DOHH2 (cell line): Measurements from ENCODE around the gene MAP4K5.

Source experiments
- H3F3A ChIP-seq: fragments of 200-600 bp; sonication (generic), shearing (Covaris generic); 2 replicates; pipeline ENCODE4 v1.6.0; 2016; ENCODE audit warnings: antibody characterized with exemption, mild to moderate bottlenecking; ENCODE audit not compliant: control insufficient read depth, insufficient read depth
- H3K27ac ChIP-seq: fragments of 200-600 bp; sonication (generic); 2 replicates; pipeline ENCODE4 v1.5.1; 2014; ENCODE audit warnings: low read depth, mild to moderate bottlenecking, low read length, moderate library complexity
- H3K27me3 ChIP-seq: fragments of 200-600 bp; sonication (generic); 2 replicates; pipeline ENCODE4 v1.6.1; 2014; ENCODE audit warnings: mild to moderate bottlenecking, low read length, mixed read lengths; ENCODE audit not compliant: control insufficient read depth
- H3K36me3 ChIP-seq: fragments of 200-600 bp; sonication (generic); 2 replicates; pipeline ENCODE4 v1.6.1; 2014; ENCODE audit warnings: mild to moderate bottlenecking, low read length, moderate library complexity, mixed read lengths; ENCODE audit not compliant: control insufficient read depth
- H3K4me1 ChIP-seq: fragments of 200-600 bp; sonication (generic); 2 replicates; pipeline ENCODE4 v1.6.1; 2014; ENCODE audit warnings: mild to moderate bottlenecking, low read length, mixed read lengths; ENCODE audit not compliant: control insufficient read depth
- H3K4me2 ChIP-seq: fragments of 200-600 bp; sonication (generic); 2 replicates; pipeline ENCODE4 v1.6.0; 2014; ENCODE audit warnings: mild to moderate bottlenecking, low read length, moderate library complexity
- H3K4me3 ChIP-seq: fragments of 200-600 bp; sonication (generic); 2 replicates; pipeline ENCODE4 v1.5.1; 2014; ENCODE audit warnings: mild to moderate bottlenecking, low read length, mixed read lengths
- H3K79me2 ChIP-seq: fragments of 200-600 bp; sonication (generic); 2 replicates; pipeline ENCODE4 v1.6.1; 2014; ENCODE audit warnings: mild to moderate bottlenecking, low read length, mixed read lengths; ENCODE audit not compliant: control insufficient read depth
- H3K9me2 ChIP-seq: fragments of 200-600 bp; sonication (generic); replicated peaks from 2 replicates; pipeline ENCODE4 v1.6.1; 2014; ENCODE audit warnings: mild to moderate bottlenecking, low read length, mixed read lengths; ENCODE audit not compliant: control insufficient read depth
- H3K9me3 ChIP-seq: fragments of 200-600 bp; sonication (generic); 2 replicates; pipeline ENCODE4 v1.6.1; 2014; ENCODE audit warnings: antibody characterized with exemption, low read length, mixed read lengths; ENCODE audit not compliant: control insufficient read depth, insufficient read depth
- H4K20me1 ChIP-seq: fragments of 200-600 bp; sonication (generic); 2 replicates; pipeline ENCODE4 v1.6.0; 2014; ENCODE audit warnings: low read depth, mild to moderate bottlenecking, antibody characterized with exemption, low read length, moderate library complexity; ENCODE audit not compliant: control insufficient read depth, insufficient read depth
- EZH2phosphoT487 ChIP-seq: fragments of 200-600 bp; sonication (generic); IDR thresholded peaks from 2 replicates; pipeline ENCODE4 v1.6.1; 2017; ENCODE audit warnings: borderline replicate concordance, mild to moderate bottlenecking, antibody characterized with exemption, low read length, moderate library complexity, mixed read lengths
- TF ChIP-seq, protein P1 (sequence below): fragments of 200-600 bp; sonication (generic); IDR thresholded peaks from one replicate; pipeline ENCODE4 v1.5.1; 2014; ENCODE audit warnings: antibody characterized with exemption, mild to moderate bottlenecking, low read depth, low read length; ENCODE audit not compliant: poor library complexity, severe bottlenecking

MAP4K5 gene

DNA sequence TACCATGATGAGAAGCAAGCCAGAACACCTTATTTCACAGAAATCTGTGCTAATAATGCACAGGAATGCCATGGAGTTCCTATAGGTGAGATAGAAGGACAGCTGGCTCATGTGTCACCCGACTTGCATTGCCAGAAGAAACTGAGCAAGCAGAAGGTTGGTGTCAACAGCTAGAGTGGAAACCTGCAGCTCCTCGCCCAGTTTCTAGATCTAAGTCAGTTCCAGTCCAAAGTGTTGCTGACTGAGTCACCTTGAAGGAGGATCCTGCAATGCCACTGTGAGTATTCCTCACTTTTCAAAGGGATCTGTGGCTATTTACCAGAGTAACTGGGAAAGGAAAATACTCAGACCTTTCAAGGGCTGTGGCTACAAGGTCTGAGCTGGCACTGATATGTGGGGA lies 152.8 kb downstream of the MAP4K5 start:
- H3K79me2 ChIP-seq, result no peaks in the 10 kb centered on the region
- no peaks in the 10 kb centered on the region for H3F3A ChIP-seq
- TF ChIP-seq EZH2phosphoT487, result no peak
- TF ChIP-seq, protein P1, sequence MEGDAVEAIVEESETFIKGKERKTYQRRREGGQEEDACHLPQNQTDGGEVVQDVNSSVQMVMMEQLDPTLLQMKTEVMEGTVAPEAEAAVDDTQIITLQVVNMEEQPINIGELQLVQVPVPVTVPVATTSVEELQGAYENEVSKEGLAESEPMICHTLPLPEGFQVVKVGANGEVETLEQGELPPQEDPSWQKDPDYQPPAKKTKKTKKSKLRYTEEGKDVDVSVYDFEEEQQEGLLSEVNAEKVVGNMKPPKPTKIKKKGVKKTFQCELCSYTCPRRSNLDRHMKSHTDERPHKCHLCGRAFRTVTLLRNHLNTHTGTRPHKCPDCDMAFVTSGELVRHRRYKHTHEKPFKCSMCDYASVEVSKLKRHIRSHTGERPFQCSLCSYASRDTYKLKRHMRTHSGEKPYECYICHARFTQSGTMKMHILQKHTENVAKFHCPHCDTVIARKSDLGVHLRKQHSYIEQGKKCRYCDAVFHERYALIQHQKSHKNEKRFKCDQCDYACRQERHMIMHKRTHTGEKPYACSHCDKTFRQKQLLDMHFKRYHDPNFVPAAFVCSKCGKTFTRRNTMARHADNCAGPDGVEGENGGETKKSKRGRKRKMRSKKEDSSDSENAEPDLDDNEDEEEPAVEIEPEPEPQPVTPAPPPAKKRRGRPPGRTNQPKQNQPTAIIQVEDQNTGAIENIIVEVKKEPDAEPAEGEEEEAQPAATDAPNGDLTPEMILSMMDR, result no peak
- H4K20me1 ChIP-seq, result no peaks in the 10 kb centered on the region
- H3K36me3 ChIP-seq, result no peaks in the 10 kb centered on the region
- H3K27ac ChIP-seq, result no peak overlapping the region
- H3K9me2 ChIP-seq, result no peaks in the 10 kb centered on the region
- no peaks in the 10 kb centered on the region for H3K4me1 ChIP-seq
- H3K27me3 ChIP-seq, result no peaks in the 10 kb centered on the region
- no peak overlapping the region for H3K4me3 ChIP-seq
- H3K9me3 ChIP-seq, result no peaks in the 10 kb centered on the region
- H3K4me2 ChIP-seq, result no peak overlapping the region

DNA sequence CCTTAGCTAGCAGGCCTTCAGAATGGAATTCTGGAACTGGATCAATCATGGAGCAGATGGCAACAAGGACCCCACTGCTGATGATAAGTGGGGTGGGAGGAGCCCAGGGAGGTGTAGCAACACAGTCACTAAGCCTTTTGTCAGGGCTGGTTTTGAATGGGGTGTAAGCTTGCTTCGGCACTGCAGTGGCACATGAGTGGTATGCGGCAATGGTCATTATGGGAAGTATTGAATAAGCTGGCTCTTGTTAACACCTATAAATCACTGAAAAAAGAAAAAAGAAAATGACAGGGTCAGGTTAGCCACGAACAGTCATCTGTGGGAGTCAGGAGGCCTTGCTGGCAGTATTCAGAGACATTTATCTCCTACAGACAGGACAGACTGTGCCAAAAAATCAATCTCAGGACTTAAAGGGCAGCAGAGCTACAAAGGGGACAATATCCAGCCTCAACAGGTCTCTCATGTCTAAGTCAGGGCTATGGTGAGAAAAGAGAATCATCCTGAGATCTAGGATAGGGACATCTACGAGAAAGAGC lies 154.8 kb downstream of the MAP4K5 start:
- no peak for TF ChIP-seq EZH2phosphoT487
- TF ChIP-seq, protein P1, result no peak
- no peaks in the 10 kb centered on the region for H4K20me1 ChIP-seq
- H3K4me2 ChIP-seq, result no peak overlapping the region
- no peaks in the 10 kb centered on the region for H3K79me2 ChIP-seq
- H3F3A ChIP-seq, result no peaks in the 10 kb centered on the region
- H3K9me2 ChIP-seq, result no peaks in the 10 kb centered on the region
- no peaks in the 10 kb centered on the region for H3K4me1 ChIP-seq
- H3K27ac ChIP-seq, result no peak overlapping the region
- no peaks in the 10 kb centered on the region for H3K36me3 ChIP-seq
- H3K27me3 ChIP-seq, result no peaks in the 10 kb centered on the region
- H3K9me3 ChIP-seq, result no peaks in the 10 kb centered on the region
- H3K4me3 ChIP-seq, result no peak overlapping the region

DNA sequence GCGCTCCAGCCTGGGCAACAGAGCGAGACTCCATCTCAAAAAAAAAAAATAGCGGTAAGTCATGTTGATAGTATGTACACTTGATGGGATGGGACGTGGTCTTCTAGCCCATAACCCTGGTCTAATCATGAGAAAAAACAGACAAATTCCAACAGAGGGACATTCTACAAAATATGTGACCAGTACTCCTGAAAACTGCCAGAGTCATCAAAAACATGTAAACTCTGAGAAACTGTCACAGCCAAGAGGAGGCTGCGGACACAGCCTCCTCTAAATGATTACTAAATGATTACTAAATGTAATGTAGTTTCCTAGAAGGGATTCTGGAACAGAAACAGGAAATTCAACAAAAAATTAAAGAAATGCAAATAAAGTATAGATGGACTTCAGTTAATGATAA lies 156.6 kb downstream of the MAP4K5 start:
- no peaks in the 10 kb centered on the region for H4K20me1 ChIP-seq
- no peaks in the 10 kb centered on the region for H3F3A ChIP-seq
- no peaks in the 10 kb centered on the region for H3K9me3 ChIP-seq
- TF ChIP-seq, protein P1, result no peak
- TF ChIP-seq EZH2phosphoT487, result no peak
- H3K27ac ChIP-seq, result no peak overlapping the region
- no peaks in the 10 kb centered on the region for H3K4me1 ChIP-seq
- no peaks in the 10 kb centered on the region for H3K79me2 ChIP-seq
- H3K4me2 ChIP-seq, result no peak overlapping the region
- no peaks in the 10 kb centered on the region for H3K27me3 ChIP-seq
- no peak overlapping the region for H3K4me3 ChIP-seq
- no peaks in the 10 kb centered on the region for H3K9me2 ChIP-seq
- H3K36me3 ChIP-seq, result no peaks in the 10 kb centered on the region

DNA sequence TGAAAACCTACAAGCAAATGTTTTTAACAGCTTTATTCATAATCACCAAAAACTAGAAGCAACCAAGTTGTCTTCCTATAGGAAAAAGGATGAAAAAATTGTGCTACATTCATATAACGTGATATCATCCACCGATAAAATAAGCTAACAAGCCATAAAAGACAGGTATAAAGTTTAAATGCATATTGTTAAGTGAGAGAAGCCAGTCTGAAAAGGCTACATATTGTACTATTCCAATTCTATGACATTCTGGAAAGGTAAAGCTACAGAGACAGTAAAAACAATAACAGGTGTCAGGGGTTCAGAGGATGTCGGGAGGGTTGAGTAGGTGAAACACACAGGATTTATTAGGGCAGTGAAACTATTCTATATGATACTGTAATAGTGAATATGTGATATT lies 158.4 kb downstream of the MAP4K5 start:
- Histone ChIP-seq H3K4me3 (no peak overlapping the region), H3K36me3 (no peaks in the 10 kb centered on the region), H3K9me2 (no peaks in the 10 kb centered on the region), H3K4me2 (no peak overlapping the region), H3K79me2 (no peaks in the 10 kb centered on the region), H3K9me3 (no peaks in the 10 kb centered on the region), H3K27me3 (no peaks in the 10 kb centered on the region), H3K27ac (no peak overlapping the region), H4K20me1 (no peaks in the 10 kb centered on the region), H3F3A (no peaks in the 10 kb centered on the region), H3K4me1 (no peaks in the 10 kb centered on the region)
- TF ChIP-seq EZH2phosphoT487, result no peak
- TF ChIP-seq, protein P1, result no peak
